Measurements from ENCODE around the gene VEZF1.
A peak's percentile ranks its signal among the peaks of the same experiment; 100 is the strongest.
"Not testable (repeated sequence)": the region's sequence is repeated elsewhere in the genome, so short reads cannot be mapped to it uniquely, and the experiment has no call there.

Gene VEZF1

DNA sequence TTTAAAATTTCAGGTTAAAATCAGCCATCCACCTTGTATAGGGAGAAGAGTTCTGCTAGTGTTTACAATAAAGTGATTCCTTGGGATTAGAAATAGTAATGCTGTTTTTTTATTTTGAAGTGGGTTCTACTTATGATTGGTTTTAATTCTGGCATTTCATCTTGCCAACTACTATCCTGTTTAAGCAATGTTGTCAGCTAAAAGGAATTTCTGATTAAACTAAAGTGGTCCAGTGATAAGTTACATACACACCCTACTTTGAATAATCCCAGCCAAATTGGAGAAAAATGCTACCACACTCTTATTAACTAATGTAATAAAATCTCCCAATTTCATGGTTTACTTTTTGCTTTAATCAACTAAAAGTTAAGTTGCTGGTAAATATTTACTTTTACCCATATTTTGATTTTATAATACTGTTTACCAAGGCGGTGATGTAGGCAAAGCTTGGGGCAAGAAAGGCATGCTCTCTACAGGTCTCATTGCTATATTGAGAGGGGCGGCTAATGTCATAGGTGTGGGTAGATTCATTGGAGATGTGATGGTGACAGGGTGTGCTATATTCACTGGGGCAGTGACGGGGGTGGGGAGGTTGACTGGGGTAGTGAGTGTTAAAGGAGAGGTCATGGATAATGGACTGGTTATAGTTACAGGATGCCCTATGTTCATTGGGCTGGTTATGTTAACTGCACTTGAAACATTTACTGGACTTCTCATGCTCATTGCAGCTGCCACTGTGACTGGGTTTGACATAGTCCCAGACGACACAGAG, 13.8 kb downstream of the VEZF1 start:
- DNase-seq (ENCODE audit: low spot score): not testable (repeated sequence)

GRCh38 chr17:57972151-57972550, 15.9 kb downstream of the VEZF1 start:
- no peak for DNase-seq (ENCODE audit: low spot score)

DNA sequence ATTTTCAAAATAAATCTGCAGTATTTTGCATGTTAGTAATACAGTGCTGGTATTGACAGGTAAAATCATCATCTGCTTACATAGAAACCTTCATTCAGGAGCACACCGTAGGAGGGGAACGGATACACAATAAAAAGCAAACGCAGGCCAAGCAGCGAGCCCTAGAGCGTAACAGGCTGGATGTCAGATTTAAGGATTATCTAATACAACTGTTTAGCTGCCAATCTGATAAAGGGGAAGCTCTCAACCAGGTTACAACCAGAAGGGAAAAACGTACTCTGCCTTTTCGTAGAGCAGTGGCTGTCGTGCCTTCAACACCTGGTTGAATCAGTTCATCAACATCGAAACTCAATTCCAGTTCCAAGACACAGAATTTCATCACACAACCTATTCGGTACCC, 16.5 kb downstream of the VEZF1 start:
- no peak for DNase-seq (ENCODE audit: low spot score)

GRCh38 chr17:57970710-57971109, 17.3 kb downstream of the VEZF1 start:
- DNase-seq (ENCODE audit: low spot score): no peak

GRCh38 chr17:57968456-57968855, 19.6 kb downstream of the VEZF1 start:
- DNase-seq (ENCODE audit: low spot score): no peak

GRCh38 chr17:57966875-57967274, 21.2 kb downstream of the VEZF1 start:
- DNase-seq (ENCODE audit: low spot score): no peak

DNA sequence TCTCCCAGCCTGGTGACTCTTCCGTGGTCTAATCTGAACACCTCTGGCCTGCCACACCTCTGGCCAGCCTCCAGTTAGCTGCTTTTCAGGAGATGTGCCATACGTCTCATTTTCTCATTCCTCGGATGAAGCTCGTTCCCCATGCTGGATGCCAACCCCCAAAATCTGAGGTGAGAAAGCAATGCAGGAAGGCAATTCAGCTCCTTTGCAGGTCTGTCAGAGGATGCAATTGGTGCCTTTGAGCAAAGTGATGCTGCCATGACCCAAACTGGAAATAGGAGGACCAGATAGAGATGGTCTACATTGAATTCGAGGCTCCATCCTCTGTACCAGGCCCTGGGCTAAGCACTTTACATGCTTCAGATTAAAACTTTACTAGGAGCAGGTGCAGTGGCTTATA, 21.8 kb downstream of the VEZF1 start:
- no peak for DNase-seq (ENCODE audit: low spot score)

DNA sequence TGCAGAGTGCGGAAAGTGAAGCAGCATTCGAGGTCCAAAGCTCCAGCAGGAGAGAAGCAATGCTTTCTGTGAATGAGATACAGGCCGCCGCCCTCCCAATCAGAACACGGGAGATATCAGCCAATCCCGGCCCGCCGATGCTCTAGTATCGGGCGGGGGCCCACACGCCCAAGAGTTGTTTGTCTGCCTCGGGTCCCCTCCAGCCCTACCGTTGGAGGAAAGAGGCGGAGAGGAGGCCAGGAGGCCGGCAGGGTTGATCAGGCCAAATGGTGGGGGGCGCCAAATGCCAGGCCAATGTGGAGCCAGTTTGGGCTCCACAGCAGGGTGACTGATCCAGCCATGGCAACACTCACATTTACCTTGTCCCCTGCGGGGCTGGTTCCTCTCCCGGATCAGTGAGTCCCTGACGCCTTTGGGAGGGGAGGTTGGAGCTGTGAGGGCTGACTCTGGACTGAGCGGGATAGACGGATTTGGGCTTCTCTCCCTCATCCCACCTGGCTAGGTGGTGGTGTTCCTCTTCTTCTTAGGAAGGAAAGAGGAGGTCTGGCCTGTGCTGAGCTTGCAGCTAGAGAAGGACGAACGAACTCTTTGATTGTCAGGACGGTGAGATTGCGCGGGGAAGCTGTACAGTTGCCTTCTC, 22.4 kb downstream of the VEZF1 start:
- DNase-seq (ENCODE audit: low spot score): no peak

DNA sequence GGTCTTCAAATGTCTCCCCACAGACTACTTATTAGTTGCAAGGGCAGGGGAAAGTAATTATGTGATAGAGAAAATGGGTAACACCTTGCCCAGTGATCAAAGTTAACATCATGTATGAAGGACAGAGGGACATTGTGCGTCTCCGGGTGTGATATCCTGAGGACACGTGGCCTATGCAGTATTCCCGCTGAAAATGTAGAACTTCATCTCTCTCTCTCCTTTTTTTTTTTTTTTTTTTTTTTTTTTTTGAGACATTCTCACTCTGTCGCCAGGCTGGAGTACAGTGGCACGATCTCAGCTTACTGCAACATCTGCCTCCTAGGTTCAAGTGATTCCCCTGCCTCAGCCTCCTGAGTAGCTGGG, 24.9 kb downstream of the VEZF1 start:
- no peak for DNase-seq (ENCODE audit: low spot score)

DNA sequence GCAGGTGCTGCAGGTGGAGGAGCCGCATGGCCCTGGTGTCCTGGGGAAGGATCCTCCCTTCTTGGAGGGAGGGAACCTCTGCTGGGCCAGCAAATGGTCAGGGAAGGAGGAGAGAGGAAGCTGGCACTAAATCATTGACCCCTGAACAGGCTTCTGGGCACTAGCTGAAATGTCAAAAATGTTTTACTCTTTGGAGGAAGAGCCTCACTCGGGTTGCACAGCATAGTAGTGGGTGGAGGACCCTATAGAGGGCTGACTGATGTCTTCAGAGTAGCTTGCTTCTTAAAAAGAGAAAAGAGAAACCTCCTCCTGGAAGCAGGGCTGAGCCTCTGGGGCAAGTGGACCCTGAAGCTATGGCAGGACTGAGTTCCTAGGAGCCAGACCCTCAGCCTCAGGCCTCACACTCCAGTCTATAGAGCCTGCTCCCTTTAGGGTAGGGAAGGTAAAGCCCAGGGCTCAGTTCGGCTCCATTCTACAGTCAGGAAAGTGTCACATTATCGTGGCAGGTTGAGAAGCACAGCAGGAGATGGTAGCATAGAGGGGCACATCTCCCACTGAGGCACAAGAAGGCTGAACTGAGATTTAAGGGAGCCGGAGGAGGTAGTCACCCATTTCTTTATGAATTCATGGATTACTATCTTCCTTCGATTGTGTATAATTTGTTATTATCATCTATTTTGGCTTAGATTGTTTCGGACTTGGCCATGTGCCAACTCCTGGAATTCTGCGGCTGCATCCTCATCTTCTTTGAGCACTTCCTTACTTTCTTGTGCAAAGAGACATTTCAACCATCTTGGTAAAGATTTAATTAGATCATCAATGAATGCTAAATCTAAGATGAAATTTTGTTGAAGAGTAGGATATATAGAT, 25.5 kb downstream of the VEZF1 start:
- DNase-seq (ENCODE audit: low spot score): no peak

DNA sequence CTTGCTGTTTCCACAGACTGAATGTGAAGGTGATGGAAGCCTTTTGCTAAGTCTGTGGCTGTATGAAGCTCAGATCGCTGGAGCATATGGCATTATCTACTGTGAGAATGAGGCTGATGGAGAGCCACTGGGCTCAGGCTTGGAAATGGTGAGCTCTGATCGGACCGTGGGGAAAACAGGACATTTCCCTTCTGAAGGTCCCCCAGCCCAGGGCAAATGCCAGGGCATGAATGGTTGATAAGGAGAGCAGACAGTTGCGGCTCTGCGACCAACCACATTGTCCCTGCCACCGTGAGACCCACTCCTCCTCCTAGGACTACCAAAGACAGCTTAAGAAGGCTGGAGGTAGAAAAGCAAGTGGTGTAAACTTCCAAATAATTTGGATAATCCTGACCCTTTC, 28.1 kb downstream of the VEZF1 start:
- DNase-seq (ENCODE audit: low spot score): no peak

DNA sequence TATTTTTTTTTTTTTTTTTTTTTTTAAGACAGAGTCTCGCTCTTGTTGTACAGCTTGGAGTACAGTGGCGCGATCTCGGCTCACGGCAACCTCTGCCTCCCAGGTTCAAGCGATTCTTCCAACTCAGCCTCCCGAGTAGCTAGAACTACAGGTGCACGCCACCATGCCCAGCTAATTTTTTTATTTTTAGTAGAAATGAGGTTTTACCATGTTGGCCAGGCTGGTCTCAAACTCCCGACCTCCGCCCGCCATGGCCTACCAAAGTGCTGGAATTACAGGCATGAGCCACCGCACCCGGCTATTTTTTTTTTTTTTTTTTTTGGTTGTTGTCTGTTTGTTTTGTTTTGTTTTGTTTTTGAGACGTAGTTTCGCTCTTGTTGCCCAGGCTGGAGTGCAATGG, 29.7 kb downstream of the VEZF1 start:
- DNase-seq (ENCODE audit: low spot score): not testable (repeated sequence)

DNA sequence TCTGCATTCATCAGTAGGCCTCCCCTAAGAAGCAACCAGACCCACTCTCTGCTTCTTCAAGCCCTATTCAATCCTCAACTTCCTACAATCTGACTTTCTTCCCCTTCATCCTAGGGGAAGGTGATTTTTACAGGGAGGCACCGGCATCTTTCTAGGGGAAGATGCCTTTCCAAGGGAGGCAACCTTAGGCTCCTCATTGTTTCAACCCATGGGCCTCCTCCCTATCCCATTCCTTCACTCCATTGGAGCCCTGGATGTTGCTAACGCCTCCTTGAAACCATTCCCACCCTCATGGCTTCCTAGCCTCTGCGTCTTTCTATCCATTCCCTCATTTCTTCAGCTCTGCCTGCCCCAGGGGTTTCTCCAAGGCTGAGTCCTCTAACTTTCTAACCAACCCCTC, 30.2 kb downstream of the VEZF1 start:
- DNase-seq (ENCODE audit: low spot score): no peak

DNA sequence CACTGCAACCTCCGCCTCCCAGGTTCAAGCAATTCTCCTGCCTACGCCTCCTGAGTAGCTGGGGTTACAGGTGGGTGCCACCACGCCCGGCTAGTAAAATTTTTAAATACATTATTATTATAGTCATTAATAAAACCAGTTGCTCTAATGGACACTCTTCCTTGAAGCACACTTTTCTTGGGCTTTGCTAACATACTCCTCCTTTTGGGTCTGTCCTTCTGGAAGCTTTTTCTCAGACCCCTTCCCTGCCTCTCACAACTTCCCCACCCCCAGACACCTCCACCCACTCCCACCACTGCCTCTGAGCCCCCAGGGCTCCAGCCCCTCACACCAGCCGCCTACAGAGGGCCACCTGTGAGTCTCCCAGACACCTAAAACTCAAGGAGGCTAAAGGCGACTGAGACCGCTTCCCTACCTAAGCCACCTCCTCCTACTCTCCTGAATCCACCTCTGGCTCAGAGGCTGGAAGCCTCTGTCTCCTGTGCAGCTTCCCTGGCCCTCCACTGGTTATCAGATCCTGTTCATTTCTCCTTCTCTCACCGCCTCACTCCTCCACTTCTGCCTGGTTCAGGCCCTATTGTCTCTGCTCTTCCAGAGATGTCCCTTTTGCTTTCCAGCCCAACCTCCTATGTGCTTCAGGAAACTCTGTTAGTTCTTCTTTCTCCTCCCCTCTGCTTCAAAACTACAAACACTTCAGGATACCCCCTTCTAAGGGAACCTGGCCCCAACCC, 30.8 kb downstream of the VEZF1 start:
- DNase-seq (ENCODE audit: low spot score): no peak

- DNase-seq (ENCODE audit: low spot score): no peak
These were observed 31.5 kb downstream of the VEZF1 start for GRCh38 chr17:57956291-57957119.

- DNase-seq (ENCODE audit: low spot score): peak; percentile 92
These were observed 32.7 kb downstream of the VEZF1 start, which contains the start of gene CUEDC1 for GRCh38 chr17:57955183-57955931. Gene CUEDC1, minus strand, starts transcription at chr17:57955412. Its CDS starts 69,848 bp downstream, at chr17:57885564.

DNA sequence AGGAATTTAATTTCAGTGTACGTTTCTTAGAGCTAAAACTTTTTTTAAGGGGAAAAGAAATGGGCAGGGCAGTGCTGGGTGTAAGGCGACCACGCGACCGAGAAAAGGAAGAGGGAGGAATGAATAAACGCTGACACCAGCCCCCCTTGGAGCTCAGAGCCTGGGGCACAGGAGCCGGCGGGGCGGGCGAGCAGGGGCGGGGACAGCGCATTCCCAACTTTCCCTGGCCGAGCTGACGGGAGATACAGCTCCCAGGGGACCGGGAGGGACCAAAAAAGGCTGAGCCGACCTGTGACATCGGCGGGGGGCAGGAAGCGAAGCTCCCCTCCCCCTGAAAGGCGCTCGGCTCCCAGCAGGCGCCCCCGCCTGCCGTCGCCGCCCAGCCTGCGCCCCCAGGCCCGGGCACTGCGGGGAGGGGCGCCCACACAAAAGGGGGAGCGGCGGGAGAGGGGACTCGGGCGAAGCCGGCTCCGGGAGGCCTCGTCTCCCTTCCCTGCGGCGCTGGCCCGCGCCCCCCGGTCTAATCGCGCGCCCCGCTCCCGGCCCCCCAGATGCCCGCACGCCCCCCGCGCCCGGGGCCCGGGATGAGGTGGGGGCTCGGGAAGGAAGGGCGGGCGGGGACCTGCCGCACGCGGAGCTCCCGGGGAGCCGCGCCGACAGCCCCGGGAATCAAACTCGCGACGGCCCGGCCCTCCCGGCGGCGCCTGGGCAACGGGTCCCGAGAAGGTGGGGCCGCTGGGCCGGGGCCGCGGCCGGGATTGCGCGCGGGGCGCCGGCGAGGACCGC, 33.5 kb downstream of the VEZF1 start:
- DNase-seq (ENCODE audit: low spot score): peak; percentile 81

GRCh38 chr17:57953705-57954396, 34.2 kb downstream of the VEZF1 start:
- DNase-seq (ENCODE audit: low spot score): no peak

GRCh38 chr17:57953219-57953618, 34.8 kb downstream of the VEZF1 start:
- no peak for DNase-seq (ENCODE audit: low spot score)

Data from AG08396 (cell line).